GM12878 (cell line): Measurements from ENCODE around the gene CSN1S1. TPM values are rescaled to one million over a fixed set of nuclear protein-coding genes. Genes with fewer than 3 reads are reported as not detected.

Experiments
- ATAC-seq: fragments of 200-7000 bp; cut with Tn5 transposase; 3 replicates; pipeline ENCODE4 v1.9.1; 2020; ENCODE audit warnings: mild to moderate bottlenecking, moderate library complexity
- BruUV-seq: library from RNA; stranded (reverse); fragments of 400-500 nt; replicated peaks from 2 replicates; lab custom pipeline; 2021; lab: Mats Ljungman, UMichigan
- CTCF ChIA-PET: fragments of 300-600 bp; sonication (Branson Sonifier 250); formaldehyde crosslinking; extraction: SDS; loops from one replicate; lab custom pipeline; 2021; ENCODE audit warnings: inconsistent platforms; lab: Yijun Ruan, JAX
- POLR2A ChIA-PET: fragments of 350-600 bp; formaldehyde crosslinking; extraction: SDS; loops from one replicate; lab custom pipeline; 2021; ENCODE audit warnings: inconsistent platforms; lab: Charles Lee
- RAD21 ChIA-PET: fragments of 300-600 bp; sonication (Branson Sonifier 250); formaldehyde crosslinking; loops from one replicate; lab custom pipeline; 2023; ENCODE audit warnings: antibody characterized with exemption; ENCODE audit not compliant: unreplicated experiment; lab: Charles Lee
- SMC1A ChIA-PET: fragments of 300-600 bp; sonication (Branson Sonifier 250); formaldehyde crosslinking; loops from one replicate; lab custom pipeline; 2023; ENCODE audit not compliant: unreplicated experiment, uncharacterized antibody; lab: Charles Lee
- DNase-seq: peaks from one replicate; pipeline ENCODE4 v3.0.0-alpha.2; 2011; ENCODE audit warnings: low read depth, low spot score
- FAIRE-seq: peaks from 3 replicates; lab custom pipeline; 2011; peaks lifted over from hg19 to GRCh38; lab: Jason Lieb, UNC
- H2AFZ ChIP-seq: 2 replicates; pipeline ENCODE4 v1.6.0; 2011; ENCODE audit warnings: low read depth, low read length, control low read depth; ENCODE audit not compliant: control insufficient read depth
- H3K27ac ChIP-seq: 2 replicates; pipeline ENCODE4 v1.5.1; 2011; ENCODE audit warnings: control low read depth; ENCODE audit not compliant: control insufficient read depth, insufficient read depth
- H3K27me3 ChIP-seq, 2 experiments: replicated peaks in 1 of 2; 2 replicates each; pipeline versions ENCODE4 v1.6.0 to v1.6.1; 2011; ENCODE audit warnings: low read length in 1 of 2; ENCODE audit not compliant: control insufficient read depth in 2 of 2, insufficient read depth in 2 of 2
- H3K36me3 ChIP-seq, 2 experiments: 2 replicates each; pipeline ENCODE4 v1.5.1; 2011; ENCODE audit warnings: low read length in 1 of 2; ENCODE audit not compliant: control insufficient read depth in 2 of 2, insufficient read depth in 2 of 2
- H3K4me1 ChIP-seq: 2 replicates; pipeline ENCODE4 v1.6.1; 2011; ENCODE audit warnings: mild to moderate bottlenecking, low read length, moderate library complexity, mixed read lengths; ENCODE audit not compliant: control insufficient read depth, insufficient read depth
- H3K4me2 ChIP-seq: 2 replicates; pipeline ENCODE4 v1.6.0; 2011; ENCODE audit warnings: control low read depth; ENCODE audit not compliant: control insufficient read depth, insufficient read depth
- H3K4me3 ChIP-seq: fragments of 200-600 bp; sonication (generic); 2 replicates; pipeline ENCODE4 v1.5.1; 2016
- H3K79me2 ChIP-seq: 2 replicates; pipeline ENCODE4 v1.6.0; 2011; ENCODE audit warnings: low read length; ENCODE audit not compliant: control insufficient read depth, insufficient read depth
- H3K9ac ChIP-seq: 2 replicates; pipeline ENCODE4 v1.8.0; 2011; ENCODE audit warnings: low read length, control low read depth, mixed read lengths; ENCODE audit not compliant: control insufficient read depth, insufficient read depth
- H3K9me3 ChIP-seq: replicated peaks from 3 replicates; pipeline ENCODE4 v1.5.1; 2011; ENCODE audit warnings: mild to moderate bottlenecking, low read length; ENCODE audit not compliant: control insufficient read depth, insufficient read depth
- H4K20me1 ChIP-seq: 2 replicates; pipeline ENCODE4 v1.6.0; 2011; ENCODE audit not compliant: control insufficient read depth, insufficient read depth
- ATF7 ChIP-seq: fragments of 450-650 bp; IDR thresholded peaks from 2 replicates; pipeline ENCODE4 v1.6.1; 2016; ENCODE audit warnings: low read depth, mild to moderate bottlenecking
- EP300 ChIP-seq, 2 experiments: fragments of 150-350 bp in 1 of 2; IDR thresholded peaks; 2 replicates each; pipeline ENCODE4 v1.6.1; 2011 to 2012; ENCODE audit warnings: low read depth in 2 of 2, low read length in 2 of 2, borderline replicate concordance in 1 of 2, improper control_type of control experiment in 1 of 2, inconsistent platforms in 1 of 2; ENCODE audit not compliant: control insufficient read depth in 1 of 2
- MTA2 ChIP-seq: fragments of 450-650 bp; IDR thresholded peaks from 2 replicates; pipeline ENCODE4 v1.6.1; 2016; ENCODE audit warnings: low read depth, mild to moderate bottlenecking, moderate library complexity
- NFIC ChIP-seq: IDR thresholded peaks from 2 replicates; pipeline ENCODE4 v1.6.1; 2012; ENCODE audit warnings: low read depth, mild to moderate bottlenecking, inconsistent platforms, low read length, moderate library complexity
- POLR2AphosphoS5 ChIP-seq: IDR thresholded peaks from 2 replicates; pipeline ENCODE4 v1.6.1; 2011; ENCODE audit warnings: mild to moderate bottlenecking, low read length, inconsistent platforms
- PRDM15 ChIP-seq: fragments of 450-650 bp; formaldehyde crosslinking; IDR thresholded peaks from 2 replicates; pipeline ENCODE4 v1.4.0; 2020; ENCODE audit warnings: mild to moderate bottlenecking, moderate library complexity
- RB1 ChIP-seq: fragments of 450-650 bp; formaldehyde crosslinking; IDR thresholded peaks from 2 replicates; pipeline ENCODE4 v1.6.1; 2017; ENCODE audit warnings: mild to moderate bottlenecking, borderline replicate concordance
- RUNX3 ChIP-seq: IDR thresholded peaks from 2 replicates; pipeline ENCODE4 v1.6.1; 2012; ENCODE audit warnings: low read length, inconsistent platforms
- SPI1 ChIP-seq: IDR thresholded peaks from 2 replicates; pipeline ENCODE4 v1.6.1; 2011; ENCODE audit warnings: low read depth, mild to moderate bottlenecking, low read length, moderate library complexity, borderline replicate concordance; ENCODE audit not compliant: insufficient read depth
- SUPT20H ChIP-seq: IDR thresholded peaks from 2 replicates; pipeline ENCODE4 v1.6.1; 2011; ENCODE audit warnings: low read depth, mild to moderate bottlenecking, low read length, moderate library complexity, borderline replicate concordance; ENCODE audit not compliant: control insufficient read depth
- TARDBP ChIP-seq: IDR thresholded peaks from 2 replicates; pipeline ENCODE4 v1.6.1; 2016; ENCODE audit warnings: borderline replicate concordance
- TBL1XR1 ChIP-seq: IDR thresholded peaks from 2 replicates; pipeline ENCODE4 v1.6.1; 2012; ENCODE audit warnings: low read depth, low read length, improper control_type of control experiment
- WGBS: methylation state at CpG from one replicate; pipeline ENCODE4 v1.1.6; 2016; ENCODE audit warnings: low lambda C conversion rate; ENCODE audit not compliant: insufficient replicate concordance, insufficient coverage; ENCODE audit errors: missing lambda C conversion rate; 5-methylcytosine and 5-hydroxymethylcytosine counted together
- in situ Hi-C: fragments of 300-500 bp; cut with MboI; formaldehyde crosslinking; loops from 9 replicates; pipeline ENCODE4 v1.14.3; 2018; ENCODE audit warnings: mixed read lengths
- intact Hi-C: fragments of 100-400 bp; cut with micrococcal nuclease; formaldehyde crosslinking; loops from one replicate; pipeline ENCODE4 v1.14.2; 2022; ENCODE audit not compliant: unreplicated experiment
- polyA plus RNA-seq, 11 experiments: library from polyadenylated mRNA; depleted of rRNA in 4 of 11; unstranded in 6 of 11; stranded (reverse) in 5 of 11; fragments of >200 nt; fragmentation: Nextera tagmentation in 4 of 11; fragmentation: Illumina TruSeq in 1 of 11; extraction: Ambion mirVana in 4 of 11; extraction: Trizol in 1 of 11; gene quantifications; 1 replicate in 1 of 11; 2 replicates in 10 of 11; pipeline versions ENCODE4 v1.2.1 to v1.2.3, GENCODE V29; 2011 to 2016; ENCODE audit warnings: inconsistent platforms in 2 of 11, missing spikeins in 2 of 11, low read depth in 1 of 11
- total RNA-seq, 4 experiments: library from RNA; depleted of rRNA in 3 of 4; stranded (reverse); fragments of >200 nt in 3 of 4; fragmentation: Illumina TruSeq in 1 of 4; extraction: Trizol in 1 of 4; gene quantifications; 2 replicates each; pipeline versions ENCODE4 v1.2.1 to v1.2.3, GENCODE V29; 2013 to 2021
- TF ChIP-seq, protein P1 (sequence below): IDR thresholded peaks from 2 replicates; pipeline ENCODE4 v1.6.1; 2011; ENCODE audit warnings: mild to moderate bottlenecking, low read depth, low read length, moderate library complexity; ENCODE audit not compliant: insufficient replicate concordance

The CSN1S1 gene
- total and polyA plus RNA-seq, 10 of the 15 experiments (the other 5 are each of a cell fraction or from before 2014, with no cell fraction given): not detected

DNA sequence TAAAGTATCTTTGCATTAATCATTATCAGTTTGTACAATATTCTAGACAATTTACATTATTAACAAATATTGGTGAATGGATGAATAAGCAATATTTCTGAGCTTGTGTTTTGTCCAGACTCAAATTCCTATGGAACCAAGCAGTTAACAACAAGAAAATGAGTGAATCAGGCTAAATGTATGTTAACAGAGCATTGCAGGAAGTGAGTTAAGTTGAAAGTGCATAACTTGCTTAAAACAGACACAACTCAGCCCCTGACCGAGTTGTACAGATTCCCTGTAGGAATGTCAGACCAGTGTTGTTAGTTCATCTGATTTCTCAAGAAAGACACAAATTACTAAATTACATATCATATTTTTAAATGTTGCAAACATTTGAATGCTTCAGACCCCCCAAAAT is 23.7 kb upstream of the CSN1S1 start (continued):
- no peak for TF ChIP-seq PRDM15

GRCh38 chr4:69909195-69909594 is 21.7 kb upstream of the CSN1S1 start:
- Histone ChIP-seq H3K9ac (no peak overlapping the region), H3K4me1 (peaks cover 7% of the 10 kb centered on the region; the same call in 1 of the 2 replicates), H3K27me3 (no peaks in the 10 kb centered on the region; a peak in 1 of 4 replicates), H3K27ac (no peak overlapping the region), H3K4me3 (no peak overlapping the region), H3K79me2 (no peaks in the 10 kb centered on the region), H4K20me1 (no peaks in the 10 kb centered on the region), H3K36me3 (no peaks in the 10 kb centered on the region), H2AFZ (no peak overlapping the region), H3K4me2 (no peak overlapping the region), H3K9me3 (no peaks in the 10 kb centered on the region)
- CTCF ChIA-PET: no interaction called here
- 81% methylated on average over 4 of the region's 4 CpGs for WGBS
- RAD21 ChIA-PET: interaction anchor here (1.7 kb wide), 1 partner anchor 274 kb away, joined by 5 read pairs; no protein-coding TSS in a partner anchor
- SMC1A ChIA-PET: no interaction called here
- ATAC-seq (peak; percentile 70), DNase-seq (no peak), FAIRE-seq (no peak)
- TF ChIP-seq POLR2AphosphoS5 (no peak), TBL1XR1 (no peak), TARDBP (no peak), NFIC (peak; percentile 42; the same call in 1 of the 2 replicates), SPI1 (peak; percentile 56), RUNX3 (peak; percentile 30; the same call in 1 of the 2 replicates), MTA2 (0 out of 2 replicates have a peak, but pooled peaks have one; percentile 14), SUPT20H (no peak), RB1 (no peak), ATF7 (no peak), EP300 (IDR thresholded peaks at IDR 0.05; ENCODE audit: borderline replicate concordance in 1 of 2, control insufficient read depth in 1 of 2, low read depth in 2 of 2, low read length in 2 of 2) (no peak)
- TF ChIP-seq, protein P1, sequence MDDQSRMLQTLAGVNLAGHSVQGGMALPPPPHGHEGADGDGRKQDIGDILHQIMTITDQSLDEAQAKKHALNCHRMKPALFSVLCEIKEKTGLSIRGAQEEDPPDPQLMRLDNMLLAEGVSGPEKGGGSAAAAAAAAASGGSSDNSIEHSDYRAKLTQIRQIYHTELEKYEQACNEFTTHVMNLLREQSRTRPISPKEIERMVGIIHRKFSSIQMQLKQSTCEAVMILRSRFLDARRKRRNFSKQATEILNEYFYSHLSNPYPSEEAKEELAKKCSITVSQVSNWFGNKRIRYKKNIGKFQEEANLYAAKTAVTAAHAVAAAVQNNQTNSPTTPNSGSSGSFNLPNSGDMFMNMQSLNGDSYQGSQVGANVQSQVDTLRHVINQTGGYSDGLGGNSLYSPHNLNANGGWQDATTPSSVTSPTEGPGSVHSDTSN: no peak
- BruUV-seq: no TSS peak
- POLR2A ChIA-PET: no interaction called here
- intact Hi-C loops (no loop called here), in situ Hi-C loops (no loop called here)
